NAMALWA (cell line): ENCODE results near the gene USE1.

ENCODE experiments used
- DNase-seq: peaks from one replicate; pipeline ENCODE4 v3.0.0-alpha.2; 2015; ENCODE audit warnings: low spot score

USE1 gene

GRCh38 chr19:17205237-17206140 is 9.7 kb upstream of the USE1 start:
- peak; percentile 79 for DNase-seq

GRCh38 chr19:17206736-17207581 is 8.2 kb upstream of the USE1 start:
- no peak for DNase-seq

DNA sequence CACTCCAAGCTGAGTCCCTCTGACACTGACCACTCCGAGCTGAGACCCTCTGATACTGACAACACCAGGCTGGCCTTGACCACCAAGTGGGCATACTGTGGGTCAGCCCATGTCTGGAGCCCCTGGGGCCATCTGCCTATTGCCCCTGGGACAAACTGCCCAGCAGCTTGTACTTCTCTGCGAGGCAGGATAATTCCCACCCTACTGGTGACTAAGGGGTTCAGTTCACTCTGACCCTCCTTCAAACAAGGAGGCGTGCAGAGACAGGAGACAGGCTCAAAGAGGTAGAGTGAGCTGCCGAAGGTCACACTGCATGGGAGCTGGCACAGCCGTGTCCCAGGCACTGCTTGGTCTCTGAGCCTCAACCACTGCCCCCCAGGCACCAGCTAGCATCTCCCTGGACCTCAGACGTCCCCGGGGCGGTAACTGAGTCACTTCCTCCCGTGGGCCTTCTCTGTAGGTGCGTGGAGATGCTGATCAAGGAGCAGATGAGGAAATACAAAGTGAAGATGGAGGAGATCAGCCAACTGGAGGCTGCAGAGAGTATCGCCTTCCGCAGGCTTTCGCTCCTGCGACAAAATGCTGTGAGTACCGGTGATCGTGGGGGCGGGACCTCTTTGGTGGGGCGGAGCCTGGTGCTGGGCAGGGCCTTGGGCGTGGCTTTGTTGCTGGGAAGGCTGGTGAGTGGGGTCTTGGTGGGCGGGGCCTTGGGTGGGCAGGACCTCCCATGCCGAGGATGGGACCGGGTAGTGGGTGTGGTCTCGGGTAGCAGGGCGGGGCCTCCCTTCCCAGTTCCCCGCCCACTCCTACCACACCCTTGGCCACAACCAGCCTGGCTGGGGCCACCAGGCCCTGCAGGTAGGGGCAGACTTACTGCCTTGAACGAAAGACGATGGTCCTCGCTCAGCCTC is 5.8 kb upstream of the USE1 start:
- peak; percentile 93 for DNase-seq

- no peak for DNase-seq
Measured at GRCh38 chr19:17210296-17210695, 4.9 kb upstream of the USE1 start.

DNA sequence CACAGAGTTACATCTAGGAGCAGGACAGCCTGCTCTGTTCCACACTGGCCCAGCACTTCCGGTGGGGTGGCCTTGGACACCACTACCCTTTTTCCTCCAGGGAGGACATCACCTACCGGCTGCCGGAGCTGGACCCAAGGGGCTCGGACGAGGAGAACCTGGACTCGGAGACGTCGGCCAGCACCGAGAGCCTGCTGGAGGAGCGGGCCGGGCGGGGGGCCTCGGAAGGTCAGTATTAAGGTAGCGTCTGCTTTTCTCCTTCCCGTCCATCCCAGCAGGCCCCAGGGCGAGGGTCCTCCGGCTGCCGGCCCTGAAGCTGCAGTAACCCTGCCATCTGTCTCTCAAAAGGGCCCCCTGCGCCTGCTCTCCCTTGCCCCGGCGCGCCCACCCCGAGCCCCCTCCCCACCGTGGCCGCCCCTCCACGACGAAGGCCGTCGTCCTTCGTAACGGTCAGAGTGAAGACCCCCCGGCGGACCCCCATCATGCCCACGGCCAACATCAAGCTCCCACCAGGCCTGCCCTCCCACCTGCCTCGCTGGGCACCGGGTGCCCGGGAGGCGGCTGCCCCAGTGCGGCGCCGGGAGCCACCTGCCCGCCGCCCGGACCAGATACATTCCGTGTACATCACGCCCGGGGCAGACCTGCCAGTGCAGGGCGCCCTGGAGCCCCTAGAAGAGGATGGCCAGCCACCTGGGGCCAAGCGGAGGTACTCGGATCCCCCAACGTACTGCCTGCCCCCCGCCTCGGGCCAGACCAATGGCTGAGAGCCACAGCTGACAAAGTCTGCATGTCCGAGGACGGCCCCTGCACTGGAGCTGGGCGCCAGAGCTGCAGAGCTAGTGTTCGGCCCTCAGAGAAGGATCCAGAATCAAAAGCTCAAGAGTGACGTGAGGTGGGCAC is 3.4 kb upstream of the USE1 start:
- DNase-seq: no peak

- no peak for DNase-seq
Measured at GRCh38 chr19:17213334-17213733, 1.8 kb upstream of the USE1 start.

DNA sequence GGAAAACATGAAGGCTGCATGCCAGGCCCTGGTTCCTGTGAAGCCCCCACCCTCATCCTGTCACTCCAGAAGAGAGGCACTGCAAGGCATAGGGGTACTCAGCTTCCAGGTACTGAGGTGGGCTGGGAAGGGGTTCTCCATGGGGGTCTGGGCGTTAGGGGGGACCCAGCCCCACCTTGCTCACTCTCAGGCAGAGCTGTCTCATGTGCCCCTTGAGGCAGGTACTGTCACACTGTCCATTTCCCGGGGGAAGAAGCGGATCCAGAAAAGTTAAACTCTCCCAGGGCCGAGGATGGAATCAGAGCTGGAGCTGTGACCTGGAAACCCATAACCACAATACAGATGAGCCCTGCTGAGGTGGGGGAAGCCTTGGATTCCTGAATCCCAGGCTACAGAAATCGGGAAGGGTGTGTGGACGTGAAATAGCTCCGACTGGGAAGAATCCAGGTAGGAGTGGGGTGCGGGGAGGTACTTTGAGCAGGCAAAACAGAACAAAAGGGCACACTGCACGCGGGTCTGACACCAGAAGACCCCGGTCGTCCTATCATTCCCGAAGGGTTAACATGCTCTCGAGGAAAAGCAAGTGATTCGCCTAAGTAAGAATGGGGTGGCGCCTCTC is 540 bp upstream of the USE1 start:
- DNase-seq: peak; percentile 10

DNA sequence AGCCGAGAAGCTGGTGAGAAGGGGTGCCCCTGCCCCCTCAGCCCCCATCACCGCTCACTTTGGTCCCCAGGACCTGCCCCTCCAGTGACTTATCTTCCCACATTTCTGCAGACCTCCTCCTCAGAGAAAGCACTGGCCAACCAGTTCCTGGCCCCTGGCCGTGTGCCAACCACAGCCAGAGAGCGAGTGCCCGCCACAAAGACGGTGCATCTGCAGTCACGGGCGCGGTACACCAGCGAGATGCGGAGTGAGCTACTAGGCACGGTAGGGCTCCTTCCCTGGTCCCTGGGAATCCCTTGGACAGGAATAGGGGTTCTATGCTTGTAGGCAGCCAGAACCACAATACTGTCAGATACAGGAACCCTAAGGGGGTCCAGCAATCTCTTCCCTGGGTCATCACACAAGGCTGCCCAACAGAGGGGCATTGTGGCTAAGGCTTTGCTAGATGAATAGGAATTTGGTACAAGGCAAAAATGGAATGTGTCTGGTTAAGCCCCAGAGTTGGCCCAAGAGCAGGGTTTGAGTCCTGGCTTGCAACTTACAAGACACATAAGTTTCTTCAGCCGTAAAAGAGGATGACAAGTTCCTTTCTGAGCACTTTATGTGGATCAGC is 1.0 kb downstream of the USE1 start:
- DNase-seq: peak; percentile 15

GRCh38 chr19:17219286-17219685 is 4.1 kb downstream of the USE1 start:
- no peak for DNase-seq

GRCh38 chr19:17220207-17220758 is 5.1 kb downstream of the USE1 start:
- DNase-seq: no peak

DNA sequence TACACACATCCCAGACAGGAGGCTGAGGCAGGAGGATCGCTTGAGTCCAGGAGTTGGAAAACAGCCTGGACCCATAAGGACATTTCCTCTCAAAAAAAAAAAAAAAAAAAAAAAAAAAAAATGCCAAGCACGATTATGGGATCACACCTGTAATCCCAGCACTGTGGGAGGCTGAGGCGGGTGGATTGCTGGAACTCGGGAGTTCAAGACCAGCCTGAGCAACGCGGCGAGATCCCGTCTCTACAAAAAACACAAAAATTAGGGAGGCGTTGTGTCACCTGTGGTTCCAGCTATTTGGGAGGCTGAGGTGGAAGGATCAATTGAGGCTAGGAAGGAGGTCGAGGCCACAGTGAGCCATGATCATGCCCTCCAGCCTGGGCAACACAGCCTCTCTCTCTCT is 9.9 kb downstream of the USE1 start:
- no peak for DNase-seq

GRCh38 chr19:17226002-17226933 is 11.1 kb downstream of the USE1 start, which contains the start of gene OCEL1:
OCEL1 (plus strand) TSS chr19:17226226; CDS start chr19:17226248, 22 bp downstream.
- DNase-seq: peak; percentile 97

- DNase-seq: no peak
Measured at GRCh38 chr19:17227798-17228367, 12.7 kb downstream of the USE1 start.

DNA sequence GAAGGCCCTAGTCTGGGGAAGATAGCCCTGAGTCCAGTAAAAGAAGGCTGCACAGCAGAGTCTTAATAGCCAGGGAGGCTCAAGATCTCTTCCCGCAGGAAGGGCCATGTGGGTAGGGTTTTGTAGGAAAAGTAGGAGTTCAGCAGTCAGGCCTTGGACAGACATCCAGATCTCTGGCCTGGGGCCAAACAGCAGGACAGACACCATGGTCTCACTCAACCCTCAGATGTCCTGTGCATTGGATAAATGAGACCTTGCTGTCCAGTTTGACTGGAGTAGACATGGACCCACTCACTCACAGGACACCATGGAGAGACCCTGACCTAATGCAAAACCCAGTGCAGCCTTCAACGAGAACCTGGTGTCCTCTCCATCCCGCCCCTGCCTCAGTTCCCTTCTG is 14.7 kb downstream of the USE1 start:
- DNase-seq: no peak

- DNase-seq: no peak
Measured at GRCh38 chr19:17232258-17232657, 17.1 kb downstream of the USE1 start.

DNA sequence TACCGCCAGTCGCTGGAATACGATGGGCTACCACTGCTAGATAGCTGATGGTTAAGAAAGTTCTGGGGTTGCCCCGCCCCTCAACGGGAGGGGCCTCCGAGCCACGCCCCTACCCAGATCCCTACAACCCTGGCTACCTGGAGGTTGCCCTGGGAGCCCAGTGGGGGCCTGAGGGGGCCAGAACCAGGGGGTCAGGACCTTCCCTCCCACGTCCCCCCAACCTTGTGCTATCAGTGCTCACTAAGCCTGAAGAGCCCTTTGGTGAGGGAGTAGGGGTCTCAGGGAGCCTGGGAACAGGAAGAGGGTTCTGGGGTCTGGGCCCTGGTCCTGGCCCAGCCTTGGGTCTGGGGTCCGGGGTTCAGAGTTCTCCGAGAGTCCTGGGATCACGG is 19.7 kb downstream of the USE1 start:
- peak; percentile 66 for DNase-seq

DNA sequence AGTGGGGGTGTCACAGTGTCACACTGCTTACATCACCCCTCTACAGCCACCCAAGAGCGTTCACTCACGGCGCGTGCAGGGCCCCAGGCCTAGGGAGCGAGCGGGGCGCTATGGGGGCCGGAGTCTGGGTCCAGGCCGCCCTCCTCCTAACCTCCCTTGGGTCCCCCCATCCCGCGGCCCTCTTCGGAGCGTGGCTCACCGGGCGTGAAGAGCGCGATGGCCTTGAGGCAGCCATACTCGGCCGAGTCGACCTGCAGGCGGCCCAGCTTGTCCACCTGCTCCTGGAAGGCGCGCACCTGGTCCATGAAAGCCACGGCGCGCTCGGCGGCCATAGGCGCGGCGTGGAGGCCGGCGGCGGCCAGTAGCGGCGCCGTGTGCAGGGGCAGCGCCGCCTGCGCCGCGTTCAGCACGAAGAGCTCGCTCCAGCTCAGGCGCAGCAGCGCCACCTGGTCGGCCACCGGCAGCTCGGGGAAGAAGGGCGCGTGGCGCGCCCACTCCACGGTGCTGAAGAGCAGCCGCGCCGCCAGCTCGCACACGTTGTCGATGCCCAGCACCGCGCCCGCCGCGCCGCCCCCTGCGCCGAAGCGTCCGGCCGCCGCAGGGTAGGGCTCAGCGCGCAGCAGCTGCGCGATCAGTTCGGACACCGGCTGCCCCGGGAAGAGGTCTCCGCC is 20.3 kb downstream of the USE1 start:
- DNase-seq: peak; percentile 79
